DND-41 (cell line): ENCODE measurements around the gene SGCG.

Experiments
- EZH2 ChIP-seq: IDR thresholded peaks from 3 replicates; pipeline ENCODE4 v1.6.1; 2012; ENCODE audit warnings: borderline replicate concordance, low read depth, mild to moderate bottlenecking, moderate library complexity, low read length, inconsistent platforms; ENCODE audit not compliant: severe bottlenecking
- TF ChIP-seq, protein P1 (sequence below): IDR thresholded peaks from 2 replicates; pipeline ENCODE4 v1.5.1; 2012; ENCODE audit warnings: borderline replicate concordance, low read length, moderate library complexity, mild to moderate bottlenecking; ENCODE audit not compliant: poor library complexity, severe bottlenecking; ENCODE audit errors: extremely low read depth

- TF ChIP-seq, protein P1, sequence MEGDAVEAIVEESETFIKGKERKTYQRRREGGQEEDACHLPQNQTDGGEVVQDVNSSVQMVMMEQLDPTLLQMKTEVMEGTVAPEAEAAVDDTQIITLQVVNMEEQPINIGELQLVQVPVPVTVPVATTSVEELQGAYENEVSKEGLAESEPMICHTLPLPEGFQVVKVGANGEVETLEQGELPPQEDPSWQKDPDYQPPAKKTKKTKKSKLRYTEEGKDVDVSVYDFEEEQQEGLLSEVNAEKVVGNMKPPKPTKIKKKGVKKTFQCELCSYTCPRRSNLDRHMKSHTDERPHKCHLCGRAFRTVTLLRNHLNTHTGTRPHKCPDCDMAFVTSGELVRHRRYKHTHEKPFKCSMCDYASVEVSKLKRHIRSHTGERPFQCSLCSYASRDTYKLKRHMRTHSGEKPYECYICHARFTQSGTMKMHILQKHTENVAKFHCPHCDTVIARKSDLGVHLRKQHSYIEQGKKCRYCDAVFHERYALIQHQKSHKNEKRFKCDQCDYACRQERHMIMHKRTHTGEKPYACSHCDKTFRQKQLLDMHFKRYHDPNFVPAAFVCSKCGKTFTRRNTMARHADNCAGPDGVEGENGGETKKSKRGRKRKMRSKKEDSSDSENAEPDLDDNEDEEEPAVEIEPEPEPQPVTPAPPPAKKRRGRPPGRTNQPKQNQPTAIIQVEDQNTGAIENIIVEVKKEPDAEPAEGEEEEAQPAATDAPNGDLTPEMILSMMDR = no peak
- TF ChIP-seq EZH2 = no peak
These were observed 191.6 kb downstream of the SGCG start for GRCh38 chr13:23372264-23372906.
